ENCODE data around the gene PRKCE.

- TF ChIP-seq POLR2AphosphoS5 (IDR thresholded peaks at IDR 0.05) = no peak
- TF ChIP-seq, protein P1, sequence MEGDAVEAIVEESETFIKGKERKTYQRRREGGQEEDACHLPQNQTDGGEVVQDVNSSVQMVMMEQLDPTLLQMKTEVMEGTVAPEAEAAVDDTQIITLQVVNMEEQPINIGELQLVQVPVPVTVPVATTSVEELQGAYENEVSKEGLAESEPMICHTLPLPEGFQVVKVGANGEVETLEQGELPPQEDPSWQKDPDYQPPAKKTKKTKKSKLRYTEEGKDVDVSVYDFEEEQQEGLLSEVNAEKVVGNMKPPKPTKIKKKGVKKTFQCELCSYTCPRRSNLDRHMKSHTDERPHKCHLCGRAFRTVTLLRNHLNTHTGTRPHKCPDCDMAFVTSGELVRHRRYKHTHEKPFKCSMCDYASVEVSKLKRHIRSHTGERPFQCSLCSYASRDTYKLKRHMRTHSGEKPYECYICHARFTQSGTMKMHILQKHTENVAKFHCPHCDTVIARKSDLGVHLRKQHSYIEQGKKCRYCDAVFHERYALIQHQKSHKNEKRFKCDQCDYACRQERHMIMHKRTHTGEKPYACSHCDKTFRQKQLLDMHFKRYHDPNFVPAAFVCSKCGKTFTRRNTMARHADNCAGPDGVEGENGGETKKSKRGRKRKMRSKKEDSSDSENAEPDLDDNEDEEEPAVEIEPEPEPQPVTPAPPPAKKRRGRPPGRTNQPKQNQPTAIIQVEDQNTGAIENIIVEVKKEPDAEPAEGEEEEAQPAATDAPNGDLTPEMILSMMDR (IDR thresholded peaks at IDR 0.05) = no peak
- TF ChIP-seq POLR2A (IDR thresholded peaks at IDR 0.05) = no peak
Observed at GRCh38 chr2:46197672-46198071, 546.2 kb downstream of the PRKCE start.
